ENCODE measurements around the gene NHLRC2. TPM values are rescaled to one million over a fixed set of nuclear protein-coding genes. Genes with fewer than 3 reads are reported as not detected.

The NHLRC2 gene
- total and polyA plus RNA-seq, 2 of the 13 experiments (the other 11 are each of a cell fraction or from before 2014, with no cell fraction given): 7.6 to 12.7 TPM

GRCh38 chr10:113958631-113959382 lies 104.3 kb downstream of the NHLRC2 start (continued):
- no peak for TF ChIP-seq ZNF142 (CRISPR knock-in tag; IDR thresholded peaks at IDR 0.05)
- no peak for TF ChIP-seq ISX (CRISPR knock-in tag; conservative IDR thresholded peaks at IDR 0.05)
- no peak for TF ChIP-seq ZNF180 (CRISPR knock-in tag; IDR thresholded peaks at IDR 0.05; ENCODE audit: borderline replicate concordance, low read depth)
- TF ChIP-seq ZNF543 (CRISPR knock-in tag; IDR thresholded peaks at IDR 0.05): no peak
- TF ChIP-seq ZNF687 (CRISPR knock-in tag; IDR thresholded peaks at IDR 0.05): peak; percentile 76
- no peak for TF ChIP-seq SCMH1 (CRISPR knock-in tag; IDR thresholded peaks at IDR 0.05; ENCODE audit: borderline replicate concordance)
- 0 out of 2 replicates have a peak, but pooled peaks have one; percentile 37 for TF ChIP-seq KDM4B (CRISPR knock-in tag; IDR thresholded peaks at IDR 0.05)
- no peak for TF ChIP-seq ZFP37 (CRISPR knock-in tag; IDR thresholded peaks at IDR 0.05; ENCODE audit: borderline replicate concordance)
- TF ChIP-seq TP53 (CRISPR knock-in tag; conservative IDR thresholded peaks at IDR 0.05): no peak
- TF ChIP-seq HMGXB4 (CRISPR knock-in tag; IDR thresholded peaks at IDR 0.05; ENCODE audit: borderline replicate concordance in 1 of 2, low read depth in 1 of 2): no peak; a peak in 1 of 4 replicates
- no peak for TF ChIP-seq SUZ12 (IDR thresholded peaks at IDR 0.05; ENCODE audit: low read depth, low read length)
- TF ChIP-seq SIN3A (IDR thresholded peaks at IDR 0.05; ENCODE audit: borderline replicate concordance, low read depth, low read length): no peak
- TF ChIP-seq GLMP (CRISPR knock-in tag; IDR thresholded peaks at IDR 0.05; ENCODE audit: borderline replicate concordance): no peak
- no peak for TF ChIP-seq ZNF17 (CRISPR knock-in tag; IDR thresholded peaks at IDR 0.05)
